ENCODE results near the gene LRBA.
"Not testable (repeated sequence)": the region's sequence is repeated elsewhere in the genome, so short reads cannot be mapped to it uniquely, and the experiment has no call there.

Gene LRBA

GRCh38 chr4:150714462-150715438, 300.3 kb downstream of the LRBA start:
- FAIRE-seq: no peak

GRCh38 chr4:150713251-150713650, 301.8 kb downstream of the LRBA start:
- no peak for FAIRE-seq

GRCh38 chr4:150710770-150711375, 304.2 kb downstream of the LRBA start:
- no peak for FAIRE-seq

- FAIRE-seq: no peak
Observed at GRCh38 chr4:150708004-150708403, 307.1 kb downstream of the LRBA start.

GRCh38 chr4:150699599-150699998, 315.5 kb downstream of the LRBA start:
- no peak for FAIRE-seq

GRCh38 chr4:150695162-150695561, 319.9 kb downstream of the LRBA start:
- FAIRE-seq: no peak

GRCh38 chr4:150694438-150694837, 320.6 kb downstream of the LRBA start:
- FAIRE-seq: no peak

GRCh38 chr4:150683775-150684350, 331.2 kb downstream of the LRBA start:
- FAIRE-seq: no peak

GRCh38 chr4:150682126-150682525, 333.0 kb downstream of the LRBA start:
- no peak for FAIRE-seq

GRCh38 chr4:150681063-150681462, 334.0 kb downstream of the LRBA start:
- no peak for FAIRE-seq

GRCh38 chr4:150680651-150681050, 334.4 kb downstream of the LRBA start:
- FAIRE-seq: no peak

GRCh38 chr4:150679765-150680343, 335.2 kb downstream of the LRBA start:
- no peak for FAIRE-seq

GRCh38 chr4:150679018-150679764, 335.9 kb downstream of the LRBA start:
- no peak for FAIRE-seq

GRCh38 chr4:150673793-150674192, 341.3 kb downstream of the LRBA start:
- no peak for FAIRE-seq

- FAIRE-seq: no peak
Observed at GRCh38 chr4:150668824-150669223, 346.3 kb downstream of the LRBA start.

- FAIRE-seq: no peak
Observed at GRCh38 chr4:150664935-150665334, 350.1 kb downstream of the LRBA start.

GRCh38 chr4:150662686-150663085, 352.4 kb downstream of the LRBA start:
- FAIRE-seq: no peak

GRCh38 chr4:150661551-150661950, 353.5 kb downstream of the LRBA start:
- not testable (repeated sequence) for FAIRE-seq

- not testable (repeated sequence) for FAIRE-seq
Observed at GRCh38 chr4:150658258-150658657, 356.8 kb downstream of the LRBA start.

GRCh38 chr4:150656891-150657290, 358.2 kb downstream of the LRBA start:
- FAIRE-seq: no peak

GRCh38 chr4:150650751-150651150, 364.3 kb downstream of the LRBA start:
- FAIRE-seq: no peak

- FAIRE-seq: no peak
Observed at GRCh38 chr4:150648123-150648522, 367.0 kb downstream of the LRBA start.

- no peak for FAIRE-seq
Observed at GRCh38 chr4:150647008-150647407, 368.1 kb downstream of the LRBA start.

Measured in TTC549 (cell line).